Measurements from ENCODE around the gene HMGA1. TPM values are rescaled to one million over a fixed set of nuclear protein-coding genes. Genes with fewer than 3 reads are reported as not detected.

Gene HMGA1
- total and polyA plus RNA-seq, 2 of the 13 experiments (the other 11 are each of a cell fraction or from before 2014, with no cell fraction given) = 117 to 145 TPM

DNA sequence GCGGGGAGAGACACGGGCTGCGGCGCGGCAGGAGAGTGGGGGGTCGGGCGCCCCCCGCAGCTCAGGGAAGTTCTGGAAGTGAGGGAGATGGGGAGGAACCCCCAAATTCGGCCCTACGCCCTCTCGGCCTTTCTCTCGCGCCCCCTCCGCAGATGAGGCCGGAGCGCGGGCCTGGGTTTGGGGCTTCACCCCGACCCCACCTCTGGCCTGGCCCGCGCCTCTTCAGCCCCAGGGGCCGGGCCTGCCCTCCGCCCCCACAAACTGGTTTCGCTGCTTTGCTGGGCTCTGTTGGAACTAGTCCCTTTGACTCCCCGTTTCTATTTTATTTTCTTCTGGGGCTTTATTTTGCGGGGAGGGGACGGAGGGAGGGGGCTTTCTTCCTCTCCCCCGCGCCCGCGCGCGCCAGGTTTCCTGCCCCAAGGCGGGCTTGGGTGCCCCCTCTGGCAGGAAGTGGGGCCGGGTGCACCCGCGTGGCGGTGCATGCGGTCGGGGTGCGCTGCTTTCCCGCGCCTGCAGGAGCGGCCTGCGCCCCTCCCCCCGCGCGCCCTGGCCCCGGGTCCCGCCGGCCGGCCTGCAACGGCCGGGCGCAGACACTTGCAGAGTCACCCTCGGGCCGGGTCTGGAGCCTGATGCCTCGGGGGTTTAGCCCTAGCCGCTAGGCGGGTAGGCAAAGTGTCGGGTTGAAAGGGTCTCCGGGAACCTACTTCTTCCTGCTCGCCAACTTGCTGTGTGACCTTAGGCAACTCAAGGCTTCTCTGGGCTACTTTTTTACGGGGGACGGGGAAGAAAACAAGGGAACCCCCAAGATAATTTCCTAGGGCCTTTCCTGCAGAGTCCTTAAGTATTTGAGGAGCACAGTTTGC, 1.3 kb downstream of the HMGA1 start (continued):
- TF ChIP-seq FOXA3 (CRISPR knock-in tag; IDR thresholded peaks at IDR 0.05) = peak; percentile 37; the same call in 1 of the 2 replicates
- TF ChIP-seq ZNF724P (CRISPR knock-in tag; IDR thresholded peaks at IDR 0.05; ENCODE audit: borderline replicate concordance) = peak; percentile 98
- peak; percentile 86 for TF ChIP-seq CERS6 (CRISPR knock-in tag; IDR thresholded peaks at IDR 0.05)
- TF ChIP-seq E2F5 (CRISPR knock-in tag; conservative IDR thresholded peaks at IDR 0.05) = peak; percentile 93
- peak; percentile 93 for TF ChIP-seq ZNF18 (CRISPR knock-in tag; IDR thresholded peaks at IDR 0.05; ENCODE audit: insufficient replicate concordance)
- no peak for TF ChIP-seq RFX3 (CRISPR knock-in tag; IDR thresholded peaks at IDR 0.05)
- peak; percentile 66; the same call in 1 of the 2 replicates for TF ChIP-seq PREB (CRISPR knock-in tag; IDR thresholded peaks at IDR 0.05)
- TF ChIP-seq KDM5B (CRISPR knock-in tag; IDR thresholded peaks at IDR 0.05; ENCODE audit: borderline replicate concordance) = peak; percentile 99
- peak; percentile 84 for TF ChIP-seq FOXC1 (CRISPR knock-in tag; IDR thresholded peaks at IDR 0.05; ENCODE audit: borderline replicate concordance)
- TF ChIP-seq ZNF646 (CRISPR knock-in tag; IDR thresholded peaks at IDR 0.05) = no peak
- TF ChIP-seq ZBTB10 (CRISPR knock-in tag; IDR thresholded peaks at IDR 0.05; ENCODE audit: borderline replicate concordance) = peak; percentile 96
- peak; percentile 98; the same call in 1 of the 2 replicates for TF ChIP-seq ZNF235 (CRISPR knock-in tag; IDR thresholded peaks at IDR 0.05; ENCODE audit: borderline replicate concordance)

Measured in HepG2 (cell line).